HL-60 (cell line): ENCODE measurements around the gene ZNF37A.
A peak's percentile ranks its signal among the peaks of the same experiment; 100 is the strongest.

Experiments
- DNase-seq, 2 experiments: peaks; one replicate each; pipeline ENCODE4 v3.0.0-alpha.2; 2010 to 2020; ENCODE audit warnings: low read depth in 1 of 2, low spot score in 1 of 2
- H3K27ac ChIP-seq: fragments of 250-450 bp; sonication (Bioruptor Pico); replicated peaks from 2 replicates; pipeline ENCODE4 v1.5.1; 2020; ENCODE audit warnings: mild to moderate bottlenecking, moderate library complexity
- H3K27me3 ChIP-seq: fragments of 250-450 bp; sonication (Bioruptor Pico); 2 replicates; pipeline ENCODE4 v1.5.1; 2021; ENCODE audit warnings: mild to moderate bottlenecking, moderate library complexity; ENCODE audit not compliant: insufficient read depth, poor library complexity, severe bottlenecking
- H3K4me3 ChIP-seq: replicated peaks from 2 replicates; pipeline ENCODE4 v1.5.1; 2011; ENCODE audit warnings: mild to moderate bottlenecking, control low read depth, low read length; ENCODE audit not compliant: insufficient read depth
- CTCF ChIP-seq: IDR thresholded peaks from one replicate; pipeline ENCODE4 v1.5.1; 2011; ENCODE audit warnings: low read length, control low read depth, inconsistent platforms; ENCODE audit not compliant: insufficient read depth
- GABPA ChIP-seq: IDR thresholded peaks from 2 replicates; pipeline ENCODE4 v1.6.1; 2012; ENCODE audit warnings: low read depth
- POLR2AphosphoS5 ChIP-seq: IDR thresholded peaks from 2 replicates; pipeline ENCODE4 v1.6.1; 2012; ENCODE audit warnings: low read depth
- REST ChIP-seq: IDR thresholded peaks from 2 replicates; pipeline ENCODE4 v1.6.1; 2012; ENCODE audit warnings: low read depth; ENCODE audit not compliant: insufficient replicate concordance
- SPI1 ChIP-seq: IDR thresholded peaks from 2 replicates; pipeline ENCODE4 v1.6.1; 2012; ENCODE audit warnings: low read depth, mild to moderate bottlenecking, borderline replicate concordance
- long read RNA-seq: library from polyadenylated mRNA; unstranded; transcript quantifications from one replicate; pipeline ENCODE4 v2.0.0, GENCODE V29; 2020

Gene ZNF37A
- long read RNA-seq, full-length matches to known transcripts, result 12 of 112 reads
- long read RNA-seq, partial matches to known transcripts, result 15 of 112 reads
- long read RNA-seq, other reads (novel, unspliced or antisense), result 85 of 112 reads

- peak within 1 kb of the TSS; percentile 84 for H3K27ac ChIP-seq
- DNase-seq, result peak; percentile 95 to 96
- TF ChIP-seq GABPA, result no peak
- no peak for TF ChIP-seq SPI1
- peak; percentile 11 for TF ChIP-seq REST
- peak; percentile 68 for TF ChIP-seq POLR2AphosphoS5
- TF ChIP-seq CTCF, result no peak
- no peaks in the 10 kb centered on the region for H3K27me3 ChIP-seq
- H3K4me3 ChIP-seq, result peak within 1 kb of the TSS; percentile 78
Observed at GRCh38 chr10:38094158-38094926, at the start of gene ZNF37A. TSS of gene ZNF37A (plus strand) at chr10:38094337. CDS start at chr10:38096618, 2,281 bp downstream.

- H3K4me3 ChIP-seq, result no peak overlapping the region
- H3K27me3 ChIP-seq, result no peaks in the 10 kb centered on the region
- DNase-seq, result no peak
- no peak for TF ChIP-seq POLR2AphosphoS5
- TF ChIP-seq GABPA, result no peak
- no peak for TF ChIP-seq CTCF
- no peak for TF ChIP-seq SPI1
- TF ChIP-seq REST, result no peak
- H3K27ac ChIP-seq, result no peak overlapping the region
Observed at GRCh38 chr10:38045129-38045528, 49.0 kb upstream of the ZNF37A start.

GRCh38 chr10:38047666-38048065 lies 46.5 kb upstream of the ZNF37A start:
- no peak for TF ChIP-seq CTCF
- TF ChIP-seq REST, result no peak
- no peak for TF ChIP-seq GABPA
- no peak for TF ChIP-seq SPI1
- no peak for TF ChIP-seq POLR2AphosphoS5
- no peak overlapping the region for H3K4me3 ChIP-seq
- H3K27ac ChIP-seq, result no peak overlapping the region
- DNase-seq, result no peak
- no peaks in the 10 kb centered on the region for H3K27me3 ChIP-seq
